ENCODE measurements around the gene SLC27A5. TPM values are rescaled to one million over a fixed set of nuclear protein-coding genes. Genes with fewer than 3 reads are reported as not detected.

SLC27A5 gene
- total and polyA plus RNA-seq, 2 of the 13 experiments (the other 11 are each of a cell fraction or from before 2014, with no cell fraction given), result 30.3 to 40.2 TPM

DNA sequence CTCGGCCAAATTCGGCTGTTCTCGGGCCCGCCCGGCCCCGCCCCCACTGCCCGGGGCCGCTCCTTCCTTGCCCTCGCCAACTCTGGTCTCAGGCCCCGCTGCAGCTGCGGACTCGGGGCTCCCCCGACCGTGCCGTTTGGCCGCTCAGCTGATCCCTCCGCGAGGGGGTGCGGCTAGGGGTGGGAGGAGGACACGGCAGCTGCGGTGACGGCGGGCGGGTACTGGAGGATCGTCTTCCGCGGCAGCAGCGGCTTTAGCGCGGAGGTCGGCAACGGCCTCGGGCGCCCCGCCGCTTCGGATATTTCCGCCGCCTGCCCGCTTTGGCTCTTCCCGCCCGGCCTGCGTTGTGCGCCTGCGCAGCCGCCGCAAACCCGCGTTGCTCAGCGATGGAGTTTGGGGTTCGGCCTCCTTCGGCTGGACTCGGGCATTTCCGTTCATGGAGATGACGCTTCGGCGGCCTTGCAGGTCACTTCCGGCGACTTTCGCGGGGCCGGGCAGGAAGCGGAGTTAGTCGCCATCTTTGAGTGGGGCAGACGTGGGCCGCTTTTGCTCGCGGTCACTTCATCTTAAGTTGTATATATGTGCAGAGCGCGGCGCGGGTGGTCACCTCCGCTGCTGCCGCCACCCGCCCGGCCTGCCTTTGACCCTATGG is 47.0 kb upstream of the SLC27A5 start (continued):
- 0 out of 2 replicates have a peak, but pooled peaks have one; percentile 17 for TF ChIP-seq ZNF780A (CRISPR knock-in tag; IDR thresholded peaks at IDR 0.05)
- TF ChIP-seq ZNF749 (CRISPR knock-in tag; IDR thresholded peaks at IDR 0.05; ENCODE audit: borderline replicate concordance), result 0 out of 2 replicates have a peak, but pooled peaks have one; percentile 22
- TF ChIP-seq, protein P1, sequence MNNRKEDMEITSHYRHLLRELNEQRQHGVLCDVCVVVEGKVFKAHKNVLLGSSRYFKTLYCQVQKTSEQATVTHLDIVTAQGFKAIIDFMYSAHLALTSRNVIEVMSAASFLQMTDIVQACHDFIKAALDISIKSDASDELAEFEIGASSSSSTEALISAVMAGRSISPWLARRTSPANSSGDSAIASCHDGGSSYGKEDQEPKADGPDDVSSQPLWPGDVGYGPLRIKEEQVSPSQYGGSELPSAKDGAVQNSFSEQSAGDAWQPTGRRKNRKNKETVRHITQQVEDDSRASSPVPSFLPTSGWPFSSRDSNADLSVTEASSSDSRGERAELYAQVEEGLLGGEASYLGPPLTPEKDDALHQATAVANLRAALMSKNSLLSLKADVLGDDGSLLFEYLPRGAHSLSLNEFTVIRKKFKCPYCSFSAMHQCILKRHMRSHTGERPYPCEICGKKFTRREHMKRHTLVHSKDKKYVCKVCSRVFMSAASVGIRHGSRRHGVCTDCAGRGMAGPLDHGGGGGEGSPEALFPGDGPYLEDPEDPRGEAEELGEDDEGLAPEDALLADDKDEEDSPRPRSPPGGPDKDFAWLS (CRISPR knock-in tag; IDR thresholded peaks at IDR 0.05; ENCODE audit: borderline replicate concordance), result no peak
- TF ChIP-seq ZNF230 (CRISPR knock-in tag; IDR thresholded peaks at IDR 0.05), result no peak
- TF ChIP-seq, protein P2, sequence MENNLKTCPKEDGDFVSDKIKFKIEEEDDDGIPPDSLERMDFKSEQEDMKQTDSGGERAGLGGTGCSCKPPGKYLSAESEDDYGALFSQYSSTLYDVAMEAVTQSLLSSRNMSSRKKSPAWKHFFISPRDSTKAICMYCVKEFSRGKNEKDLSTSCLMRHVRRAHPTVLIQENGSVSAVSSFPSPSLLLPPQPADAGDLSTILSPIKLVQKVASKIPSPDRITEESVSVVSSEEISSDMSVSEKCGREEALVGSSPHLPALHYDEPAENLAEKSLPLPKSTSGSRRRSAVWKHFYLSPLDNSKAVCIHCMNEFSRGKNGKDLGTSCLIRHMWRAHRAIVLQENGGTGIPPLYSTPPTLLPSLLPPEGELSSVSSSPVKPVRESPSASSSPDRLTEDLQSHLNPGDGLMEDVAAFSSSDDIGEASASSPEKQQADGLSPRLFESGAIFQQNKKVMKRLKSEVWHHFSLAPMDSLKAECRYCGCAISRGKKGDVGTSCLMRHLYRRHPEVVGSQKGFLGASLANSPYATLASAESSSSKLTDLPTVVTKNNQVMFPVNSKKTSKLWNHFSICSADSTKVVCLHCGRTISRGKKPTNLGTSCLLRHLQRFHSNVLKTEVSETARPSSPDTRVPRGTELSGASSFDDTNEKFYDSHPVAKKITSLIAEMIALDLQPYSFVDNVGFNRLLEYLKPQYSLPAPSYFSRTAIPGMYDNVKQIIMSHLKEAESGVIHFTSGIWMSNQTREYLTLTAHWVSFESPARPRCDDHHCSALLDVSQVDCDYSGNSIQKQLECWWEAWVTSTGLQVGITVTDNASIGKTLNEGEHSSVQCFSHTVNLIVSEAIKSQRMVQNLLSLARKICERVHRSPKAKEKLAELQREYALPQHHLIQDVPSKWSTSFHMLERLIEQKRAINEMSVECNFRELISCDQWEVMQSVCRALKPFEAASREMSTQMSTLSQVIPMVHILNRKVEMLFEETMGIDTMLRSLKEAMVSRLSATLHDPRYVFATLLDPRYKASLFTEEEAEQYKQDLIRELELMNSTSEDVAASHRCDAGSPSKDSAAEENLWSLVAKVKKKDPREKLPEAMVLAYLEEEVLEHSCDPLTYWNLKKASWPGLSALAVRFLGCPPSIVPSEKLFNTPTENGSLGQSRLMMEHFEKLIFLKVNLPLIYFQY (CRISPR knock-in tag; IDR thresholded peaks at IDR 0.05; ENCODE audit: borderline replicate concordance), result no peak
- TF ChIP-seq EP300 (IDR thresholded peaks at IDR 0.05; ENCODE audit: low read depth in 2 of 2, low read length in 2 of 2), result no peak
- no peak for TF ChIP-seq EP300 (CRISPR knock-in tag; IDR thresholded peaks at IDR 0.05; ENCODE audit: borderline replicate concordance)
- TF ChIP-seq ZNF629 (CRISPR knock-in tag; conservative IDR thresholded peaks at IDR 0.05), result no peak
- no peak for TF ChIP-seq ZNF703 (CRISPR knock-in tag; IDR thresholded peaks at IDR 0.05; ENCODE audit: borderline replicate concordance)
- TF ChIP-seq RXRA (CRISPR knock-in tag; IDR thresholded peaks at IDR 0.05), result no peak; the same call in 1 of the 2 replicates
- TF ChIP-seq, protein P3, sequence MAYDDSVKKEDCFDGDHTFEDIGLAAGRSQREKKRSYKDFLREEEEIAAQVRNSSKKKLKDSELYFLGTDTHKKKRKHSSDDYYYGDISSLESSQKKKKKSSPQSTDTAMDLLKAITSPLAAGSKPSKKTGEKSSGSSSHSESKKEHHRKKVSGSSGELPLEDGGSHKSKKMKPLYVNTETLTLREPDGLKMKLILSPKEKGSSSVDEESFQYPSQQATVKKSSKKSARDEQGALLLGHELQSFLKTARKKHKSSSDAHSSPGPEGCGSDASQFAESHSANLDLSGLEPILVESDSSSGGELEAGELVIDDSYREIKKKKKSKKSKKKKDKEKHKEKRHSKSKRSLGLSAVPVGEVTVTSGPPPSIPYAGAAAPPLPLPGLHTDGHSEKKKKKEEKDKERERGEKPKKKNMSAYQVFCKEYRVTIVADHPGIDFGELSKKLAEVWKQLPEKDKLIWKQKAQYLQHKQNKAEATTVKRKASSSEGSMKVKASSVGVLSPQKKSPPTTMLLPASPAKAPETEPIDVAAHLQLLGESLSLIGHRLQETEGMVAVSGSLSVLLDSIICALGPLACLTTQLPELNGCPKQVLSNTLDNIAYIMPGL (CRISPR knock-in tag; IDR thresholded peaks at IDR 0.05; ENCODE audit: borderline replicate concordance in 1 of 2, low read depth in 1 of 2), result peak in 1 of 2 experiments; percentile 41; a peak in 3 of 4 replicates
- peak; percentile 71; the same call in 1 of the 2 replicates for TF ChIP-seq HNF4G (IDR thresholded peaks at IDR 0.05; ENCODE audit: borderline replicate concordance, low read depth, low read length)
- no peak for TF ChIP-seq HNF4G (CRISPR knock-in tag; IDR thresholded peaks at IDR 0.05; ENCODE audit: borderline replicate concordance, low read depth)
- TF ChIP-seq RARG (CRISPR knock-in tag; IDR thresholded peaks at IDR 0.05; ENCODE audit: low read depth), result no peak
- TF ChIP-seq, protein P4, sequence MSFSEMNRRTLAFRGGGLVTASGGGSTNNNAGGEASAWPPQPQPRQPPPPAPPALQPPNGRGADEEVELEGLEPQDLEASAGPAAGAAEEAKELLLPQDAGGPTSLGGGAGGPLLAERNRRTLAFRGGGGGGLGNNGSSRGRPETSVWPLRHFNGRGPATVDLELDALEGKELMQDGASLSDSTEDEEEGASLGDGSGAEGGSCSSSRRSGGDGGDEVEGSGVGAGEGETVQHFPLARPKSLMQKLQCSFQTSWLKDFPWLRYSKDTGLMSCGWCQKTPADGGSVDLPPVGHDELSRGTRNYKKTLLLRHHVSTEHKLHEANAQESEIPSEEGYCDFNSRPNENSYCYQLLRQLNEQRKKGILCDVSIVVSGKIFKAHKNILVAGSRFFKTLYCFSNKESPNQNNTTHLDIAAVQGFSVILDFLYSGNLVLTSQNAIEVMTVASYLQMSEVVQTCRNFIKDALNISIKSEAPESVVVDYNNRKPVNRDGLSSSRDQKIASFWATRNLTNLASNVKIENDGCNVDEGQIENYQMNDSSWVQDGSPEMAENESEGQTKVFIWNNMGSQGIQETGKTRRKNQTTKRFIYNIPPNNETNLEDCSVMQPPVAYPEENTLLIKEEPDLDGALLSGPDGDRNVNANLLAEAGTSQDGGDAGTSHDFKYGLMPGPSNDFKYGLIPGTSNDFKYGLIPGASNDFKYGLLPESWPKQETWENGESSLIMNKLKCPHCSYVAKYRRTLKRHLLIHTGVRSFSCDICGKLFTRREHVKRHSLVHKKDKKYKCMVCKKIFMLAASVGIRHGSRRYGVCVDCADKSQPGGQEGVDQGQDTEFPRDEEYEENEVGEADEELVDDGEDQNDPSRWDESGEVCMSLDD (CRISPR knock-in tag; IDR thresholded peaks at IDR 0.05; ENCODE audit: borderline replicate concordance), result 0 out of 2 replicates have a peak, but pooled peaks have one; percentile 19
- peak; percentile 71; the same call in 1 of the 2 replicates for TF ChIP-seq MED13 (CRISPR knock-in tag; IDR thresholded peaks at IDR 0.05)
- no peak for TF ChIP-seq AKAP8 (CRISPR knock-in tag; IDR thresholded peaks at IDR 0.05)
- TF ChIP-seq SP4 (CRISPR knock-in tag; IDR thresholded peaks at IDR 0.05), result peak; percentile 52; the same call in 1 of the 2 replicates

All from HepG2 (cell line).